Measurements from ENCODE around the gene FTCD. TPM values are rescaled to one million over a fixed set of nuclear protein-coding genes. Genes with fewer than 3 reads are reported as not detected.

FTCD gene
- total and polyA plus RNA-seq, 2 donors (not counting 3 experiments of a cell fraction or from before 2014, with no cell fraction given) = 0.06 to 1.2 TPM

DNA sequence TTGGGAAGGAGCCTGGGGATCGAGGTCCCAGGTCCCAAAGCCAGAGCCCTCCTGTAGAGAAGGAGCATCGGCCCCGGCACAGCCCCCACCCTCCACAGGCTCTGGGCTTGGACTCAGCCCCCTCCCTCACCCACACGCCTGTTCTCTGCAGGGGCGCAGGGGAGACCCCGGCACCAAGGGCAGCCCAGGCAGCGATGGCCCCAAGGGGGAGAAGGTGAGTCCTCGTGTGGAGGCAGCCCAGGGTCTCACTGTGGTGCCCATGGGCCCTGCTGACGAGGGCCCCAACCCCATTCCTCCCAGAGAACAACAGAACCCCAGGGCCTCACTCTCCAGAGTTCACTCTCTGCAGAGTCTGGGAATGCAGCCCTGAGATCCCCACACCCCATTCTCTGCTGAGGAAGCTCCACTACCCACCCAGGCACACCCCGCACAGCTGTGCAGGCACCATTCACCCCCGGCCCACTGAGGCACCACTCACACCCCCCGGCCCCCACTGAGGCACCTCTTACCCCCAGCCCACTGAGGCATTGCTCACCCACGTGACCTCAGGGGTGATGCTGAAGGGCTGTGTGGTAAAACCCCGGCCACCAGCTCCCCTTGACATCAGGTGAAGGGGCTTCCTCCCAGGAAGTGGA is 35.6 kb downstream of the FTCD start:
- Histone ChIP-seq H3K9me1 (replicated peaks; ENCODE audit: control insufficient read depth, extremely low read depth, insufficient read depth, low read length) (no peaks in the 10 kb centered on the region), H3K9ac (replicated peaks; ENCODE audit: extremely low read depth, insufficient read depth, low read length) (no peak overlapping the region), H3K27ac (ENCODE audit: insufficient read depth, low read depth, low read length) (no peak overlapping the region), H3K4me1 (ENCODE audit: control insufficient read depth, extremely low read depth, insufficient read depth, low read length) (no peaks in the 10 kb centered on the region), H3K9me3 (replicated peaks; ENCODE audit: control insufficient read depth, insufficient read depth, low read length) (no peaks in the 10 kb centered on the region), H2AFZ (ENCODE audit: low read depth, low read length) (no peak overlapping the region), H3K79me2 (ENCODE audit: control insufficient read depth, insufficient read depth, low read length) (no peaks in the 10 kb centered on the region), H3K4me3 (replicated peaks in 1 of 3; ENCODE audit: insufficient read depth in 1 of 3, low read depth in 1 of 3, low read length in 3 of 3) (no peak overlapping the region), H3K4me2 (ENCODE audit: insufficient read depth, low read length) (no peak overlapping the region), H3K36me3 (ENCODE audit: control insufficient read depth in 2 of 2, extremely low read depth in 1 of 2, insufficient read depth in 2 of 2, low read length in 2 of 2) (no peaks in the 10 kb centered on the region), H3K27me3 (ENCODE audit: control insufficient read depth in 2 of 2, insufficient read depth in 2 of 2, low read length in 2 of 2) (no peaks in the 10 kb centered on the region), H4K20me1 (replicated peaks; ENCODE audit: control insufficient read depth, extremely low read depth, insufficient read depth, low read length) (no peaks in the 10 kb centered on the region)
- TF ChIP-seq, protein P1, sequence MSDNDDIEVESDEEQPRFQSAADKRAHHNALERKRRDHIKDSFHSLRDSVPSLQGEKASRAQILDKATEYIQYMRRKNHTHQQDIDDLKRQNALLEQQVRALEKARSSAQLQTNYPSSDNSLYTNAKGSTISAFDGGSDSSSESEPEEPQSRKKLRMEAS (IDR thresholded peaks at IDR 0.05; ENCODE audit: insufficient read depth, insufficient read length) = no peak
- TF ChIP-seq, protein P2, sequence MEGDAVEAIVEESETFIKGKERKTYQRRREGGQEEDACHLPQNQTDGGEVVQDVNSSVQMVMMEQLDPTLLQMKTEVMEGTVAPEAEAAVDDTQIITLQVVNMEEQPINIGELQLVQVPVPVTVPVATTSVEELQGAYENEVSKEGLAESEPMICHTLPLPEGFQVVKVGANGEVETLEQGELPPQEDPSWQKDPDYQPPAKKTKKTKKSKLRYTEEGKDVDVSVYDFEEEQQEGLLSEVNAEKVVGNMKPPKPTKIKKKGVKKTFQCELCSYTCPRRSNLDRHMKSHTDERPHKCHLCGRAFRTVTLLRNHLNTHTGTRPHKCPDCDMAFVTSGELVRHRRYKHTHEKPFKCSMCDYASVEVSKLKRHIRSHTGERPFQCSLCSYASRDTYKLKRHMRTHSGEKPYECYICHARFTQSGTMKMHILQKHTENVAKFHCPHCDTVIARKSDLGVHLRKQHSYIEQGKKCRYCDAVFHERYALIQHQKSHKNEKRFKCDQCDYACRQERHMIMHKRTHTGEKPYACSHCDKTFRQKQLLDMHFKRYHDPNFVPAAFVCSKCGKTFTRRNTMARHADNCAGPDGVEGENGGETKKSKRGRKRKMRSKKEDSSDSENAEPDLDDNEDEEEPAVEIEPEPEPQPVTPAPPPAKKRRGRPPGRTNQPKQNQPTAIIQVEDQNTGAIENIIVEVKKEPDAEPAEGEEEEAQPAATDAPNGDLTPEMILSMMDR (IDR thresholded peaks at IDR 0.05; ENCODE audit: extremely low read depth in 1 of 2, insufficient read depth in 1 of 2, low read depth in 1 of 2, low read length in 2 of 2) = no peak
- TF ChIP-seq JUN (IDR thresholded peaks at IDR 0.05; ENCODE audit: borderline replicate concordance, insufficient read depth, insufficient read length, low read depth) (no peak), POLR2A (IDR thresholded peaks at IDR 0.05; ENCODE audit: low read depth, low read length) (no peak), POLR2AphosphoS5 (IDR thresholded peaks at IDR 0.05; ENCODE audit: insufficient read depth, low read depth, low read length) (no peak), MYC (IDR thresholded peaks at IDR 0.05; ENCODE audit: low read depth, low read length) (no peak), GATA2 (IDR thresholded peaks at IDR 0.05; ENCODE audit: insufficient read depth, insufficient read length, low read depth, low read length) (no peak), EZH2 (IDR thresholded peaks at IDR 0.05; ENCODE audit: borderline replicate concordance, low read depth, low read length, severe bottlenecking) (no peak), FOS (IDR thresholded peaks at IDR 0.05; ENCODE audit: borderline replicate concordance, insufficient read depth, low read length) (no peak)
- intact Hi-C loops (cut with micrococcal nuclease) (no loop called here), dilution Hi-C loops (cut with MboI; ENCODE audit: extremely low pct_ligation_motif_present, low sequenced_read_pairs) (no loop called here)
- no peak for DNase-seq (ENCODE audit: low read depth, low spot score)
- ChIA-PET CTCF (no interaction called here), POLR2A (no interaction called here)
- BruUV-seq (replicated peaks) = no TSS peak
- no peak for FAIRE-seq

Data from endothelial cell of umbilical vein (primary cell).